Measurements from ENCODE around the gene CIC. TPM values are rescaled to one million over a fixed set of nuclear protein-coding genes. Genes with fewer than 3 reads are reported as not detected.

CIC gene
- total and polyA plus RNA-seq, 10 of the 15 experiments (the other 5 are each of a cell fraction or from before 2014, with no cell fraction given): 0.18 to 50.6 (median 7.1) TPM

GRCh38 chr19:42242069-42242511 is 27.0 kb upstream of the CIC start:
- no TSS peak for BruUV-seq (replicated peaks)
- no peak overlapping the region; the same call in none of the 2 replicates for H2AFZ ChIP-seq (ENCODE audit: control insufficient read depth, low read depth, low read length)
- TF ChIP-seq PML (IDR thresholded peaks at IDR 0.05; ENCODE audit: low read length) (no peak), NR2F1 (conservative IDR thresholded peaks at IDR 0.05) (no peak; the same call in 1 of the 2 replicates), RELA (IDR thresholded peaks at IDR 0.05; ENCODE audit: borderline replicate concordance, partially characterized antibody) (no peak), SMC3 (IDR thresholded peaks at IDR 0.05; ENCODE audit: borderline replicate concordance, low read length) (no peak), BCLAF1 (IDR thresholded peaks at IDR 0.05) (0 out of 2 replicates have a peak, but pooled peaks have one; percentile 66), USF2 (IDR thresholded peaks at IDR 0.05; ENCODE audit: borderline replicate concordance, low read depth, low read length) (no peak), BRCA1 (IDR thresholded peaks at IDR 0.05; ENCODE audit: low read depth, low read length) (no peak), NR2C2 (IDR thresholded peaks at IDR 0.05; ENCODE audit: borderline replicate concordance, control insufficient read depth, insufficient read length, low read depth) (no peak), BCL3 (IDR thresholded peaks at IDR 0.05; ENCODE audit: borderline replicate concordance, insufficient read depth, low read depth, low read length, poor library complexity, severe bottlenecking) (no peak), EZH2 (IDR thresholded peaks at IDR 0.05; ENCODE audit: borderline replicate concordance, control insufficient read depth, low read depth, low read length) (no peak), SMARCA5 (IDR thresholded peaks at IDR 0.05) (peak; percentile 93; the same call in 1 of the 2 replicates), MEF2A (IDR thresholded peaks at IDR 0.05; ENCODE audit: insufficient read depth, low read depth, low read length) (0 out of 2 replicates have a peak, but pooled peaks have one; percentile 19), RELB (IDR thresholded peaks at IDR 0.05; ENCODE audit: low read depth) (no peak), BHLHE40 (IDR thresholded peaks at IDR 0.05; ENCODE audit: borderline replicate concordance in 1 of 2, low read depth in 2 of 2, low read length in 1 of 2) (no peak), ZSCAN29 (IDR thresholded peaks at IDR 0.05) (peak; percentile 65; the same call in 1 of the 2 replicates), DPF2 (IDR thresholded peaks at IDR 0.05) (0 out of 2 replicates have a peak, but pooled peaks have one; percentile 71)

More at GRCh38 chr19:42242069-42242511, 27.0 kb upstream of the CIC start:
- DNase-seq (ENCODE audit: low read depth, low spot score): no peak
- no peaks in the 10 kb centered on the region for H3K9me3 ChIP-seq (replicated peaks; ENCODE audit: control insufficient read depth, insufficient read depth, low read length)
- peaks cover 17% of the 10 kb centered on the region for H3K4me1 ChIP-seq (ENCODE audit: control insufficient read depth, insufficient read depth, low read length)
- in situ Hi-C loops (cut with MboI) (no loop called here), intact Hi-C loops (cut with micrococcal nuclease; ENCODE audit: unreplicated experiment) (loop anchor here (2.0 to 5.0 kb wide), 2 partner anchors 21 to 110 kb away; partner anchors contain the start of genes POU2F2 and ZNF526)
- ChIA-PET SMC1A (ENCODE audit: uncharacterized antibody, unreplicated experiment) (interaction anchor here (1.1 to 6.3 kb wide), 8 partner anchors 9 to 133 kb away, joined by 3 to 70 read pairs (median 5); no protein-coding TSS in a partner anchor), POLR2A (interaction anchor here (0.5 to 6.7 kb wide), 19 partner anchors 9 to 259 kb away, joined by 3 to 51 read pairs (median 6); partner anchors contain the start of genes CIC, ERF, POU2F2 and ZNF526), CTCF (interaction anchor here (1.3 to 6.7 kb wide), 11 partner anchors 10 to 160 kb away, joined by 3 to 111 read pairs (median 5); partner anchors contain the start of gene ZNF526), RAD21 (ENCODE audit: unreplicated experiment) (interaction anchor here (0.5 to 6.0 kb wide), 17 partner anchors 21 to 283 kb away, joined by 3 to 82 read pairs (median 5); partner anchors contain the start of genes CIC, DEDD2, POU2F2 and RABAC1)
- H3K27me3 ChIP-seq (replicated peaks in 1 of 2; ENCODE audit: control insufficient read depth in 2 of 2, insufficient read depth in 2 of 2, low read length in 1 of 2): no peaks in the 10 kb centered on the region
- H3K27ac ChIP-seq (ENCODE audit: control insufficient read depth, insufficient read depth): peak overlapping the region; percentile 76
- H3K4me3 ChIP-seq: peak overlapping the region; percentile 85
- FAIRE-seq: no peak
- H3K4me2 ChIP-seq (ENCODE audit: control insufficient read depth, insufficient read depth): peak overlapping the region; percentile 98
- H3K36me3 ChIP-seq (ENCODE audit: control insufficient read depth in 2 of 2, insufficient read depth in 2 of 2, low read length in 1 of 2): peaks cover 0 to 4% of the 10 kb centered on the region in 2 experiments; a peak in 1 of 4 replicates
- peaks cover 38% of the 10 kb centered on the region for H3K79me2 ChIP-seq (ENCODE audit: control insufficient read depth, insufficient read depth, low read length)
- ATAC-seq: no peak
- WGBS (ENCODE audit: insufficient coverage, insufficient replicate concordance, low lambda C conversion rate, missing lambda C conversion rate): 1% methylated on average over 17 of the region's 49 CpGs
- H4K20me1 ChIP-seq (ENCODE audit: control insufficient read depth, insufficient read depth): no peaks in the 10 kb centered on the region
- peak overlapping the region; percentile 96 for H3K9ac ChIP-seq (ENCODE audit: control insufficient read depth, insufficient read depth, low read length)

Data from GM12878 (cell line).